IMR-90 (cell line): ENCODE measurements around the gene GSPT1. TPM values are rescaled to one million over a fixed set of nuclear protein-coding genes. Genes with fewer than 3 reads are reported as not detected.
A peak's percentile ranks its signal among the peaks of the same experiment; 100 is the strongest.

Experiments used
- ATAC-seq: fragments of 200-7000 bp; cut with Tn5 transposase; 2 replicates; pipeline ENCODE4 v1.9.1; 2020; ENCODE audit warnings: low read depth, mild to moderate bottlenecking, moderate library complexity
- BruUV-seq: library from RNA; stranded (reverse); fragments of 400-500 nt; replicated peaks from 2 replicates; lab custom pipeline; 2021; lab: Mats Ljungman, UMichigan
- CTCF ChIA-PET: fragments of 300-600 bp; formaldehyde crosslinking; extraction: SDS; loops from one replicate; lab custom pipeline; 2021; ENCODE audit warnings: antibody characterized with exemption; lab: Yijun Ruan, JAX
- POLR2A ChIA-PET: fragments of 300-600 bp; sonication (Branson Sonifier 250); formaldehyde crosslinking; loops from one replicate; lab custom pipeline; 2022; ENCODE audit warnings: antibody characterized with exemption; ENCODE audit not compliant: unreplicated experiment; lab: Charles Lee
- DNase-seq: peaks from one replicate; pipeline ENCODE4 v3.0.0; 2013
- H2AFZ ChIP-seq: replicated peaks from 2 replicates; pipeline ENCODE3; 2013; ENCODE audit warnings: low read length, mild to moderate bottlenecking; ENCODE audit not compliant: poor library complexity
- H2AK5ac ChIP-seq: 2 replicates; pipeline ENCODE4 v1.6.1; 2013; ENCODE audit warnings: low read depth, low read length, inconsistent platforms
- H2AK9ac ChIP-seq: replicated peaks from 2 replicates; pipeline ENCODE3; 2013; ENCODE audit warnings: mild to moderate bottlenecking, low read depth, low read length, moderate library complexity; ENCODE audit not compliant: poor library complexity
- H2BK120ac ChIP-seq: 2 replicates; pipeline ENCODE4 v1.6.1; 2013; ENCODE audit warnings: low read depth, low read length, inconsistent platforms
- H2BK15ac ChIP-seq: 3 replicates; pipeline ENCODE4 v1.6.1; 2013; ENCODE audit warnings: low read depth, low read length, inconsistent platforms
- H2BK20ac ChIP-seq: 2 replicates; pipeline ENCODE4 v1.6.1; 2013; ENCODE audit warnings: low read depth, mild to moderate bottlenecking, inconsistent platforms, low read length, moderate library complexity
- H2BK5ac ChIP-seq: 2 replicates; pipeline ENCODE4 v1.6.1; 2013; ENCODE audit warnings: mild to moderate bottlenecking, low read depth, low read length, inconsistent platforms; ENCODE audit not compliant: poor library complexity, severe bottlenecking
- H3K14ac ChIP-seq: replicated peaks from 2 replicates; pipeline ENCODE4 v1.6.1; 2013; ENCODE audit warnings: low read depth, low read length, inconsistent platforms
- H3K18ac ChIP-seq: 2 replicates; pipeline ENCODE4 v1.6.1; 2013; ENCODE audit warnings: low read depth, low read length, control low read depth
- H3K23ac ChIP-seq: 2 replicates; pipeline ENCODE4 v1.6.1; 2013; ENCODE audit warnings: low read depth, low read length, inconsistent platforms
- H3K27ac ChIP-seq: 2 replicates; pipeline ENCODE4 v1.5.1; 2013; ENCODE audit warnings: mild to moderate bottlenecking, control low read depth, low read length; ENCODE audit not compliant: insufficient read depth
- H3K27me3 ChIP-seq: 2 replicates; pipeline ENCODE4 v1.6.1; 2013; ENCODE audit warnings: low read length; ENCODE audit not compliant: control insufficient read depth, insufficient read depth
- H3K36me3 ChIP-seq: 2 replicates; pipeline ENCODE4 v1.6.1; 2013; ENCODE audit warnings: low read length, mixed read lengths; ENCODE audit not compliant: control insufficient read depth, insufficient read depth
- H3K4ac ChIP-seq: 2 replicates; pipeline ENCODE4 v1.6.1; 2013; ENCODE audit warnings: low read depth, low read length, inconsistent platforms
- H3K4me1 ChIP-seq: 2 replicates; pipeline ENCODE4 v1.6.1; 2013; ENCODE audit warnings: low read length, mixed read lengths; ENCODE audit not compliant: control insufficient read depth, insufficient read depth
- H3K4me2 ChIP-seq: 2 replicates; pipeline ENCODE4 v1.6.1; 2013; ENCODE audit warnings: low read depth, mild to moderate bottlenecking, control low read depth, low read length, moderate library complexity
- H3K4me3 ChIP-seq: 2 replicates; pipeline ENCODE4 v1.5.1; 2013; ENCODE audit warnings: low read depth, mild to moderate bottlenecking, control low read depth, low read length, moderate library complexity; ENCODE audit not compliant: insufficient read depth
- H3K56ac ChIP-seq: 2 replicates; pipeline ENCODE4 v1.6.1; 2013; ENCODE audit warnings: low read length, inconsistent platforms; ENCODE audit not compliant: insufficient read depth; ENCODE audit errors: extremely low read depth
- H3K79me1 ChIP-seq, 2 experiments: 2 replicates each; pipeline ENCODE4 v1.6.1; 2013; ENCODE audit warnings: low read length in 2 of 2, inconsistent platforms in 1 of 2, low read depth in 1 of 2
- H3K9ac ChIP-seq: 2 replicates; pipeline ENCODE4 v1.6.1; 2013; ENCODE audit warnings: low read depth, low read length, control low read depth
- H3K9me1 ChIP-seq: 2 replicates; pipeline ENCODE4 v1.6.1; 2013; ENCODE audit warnings: low read length, inconsistent platforms; ENCODE audit not compliant: insufficient read depth
- H3K9me3 ChIP-seq: 2 replicates; pipeline ENCODE4 v1.6.1; 2013; ENCODE audit warnings: low read length; ENCODE audit not compliant: control insufficient read depth, insufficient read depth
- H4K20me1 ChIP-seq: 2 replicates; pipeline ENCODE4 v1.6.1; 2013; ENCODE audit warnings: low read length, inconsistent platforms; ENCODE audit not compliant: insufficient read depth
- H4K5ac ChIP-seq: 2 replicates; pipeline ENCODE4 v1.6.1; 2013; ENCODE audit warnings: mild to moderate bottlenecking, low read depth, low read length, control low read depth
- H4K8ac ChIP-seq, 2 experiments: 2 replicates each; pipeline ENCODE4 v1.6.1; 2013; ENCODE audit warnings: low read depth in 2 of 2, low read length in 2 of 2, control low read depth in 1 of 2, inconsistent platforms in 1 of 2
- H4K91ac ChIP-seq: 2 replicates; pipeline ENCODE4 v1.6.1; 2013; ENCODE audit warnings: low read depth, low read length, inconsistent platforms; ENCODE audit not compliant: insufficient read depth
- BHLHE40 ChIP-seq: fragments of 150-350 bp; IDR thresholded peaks from 2 replicates; pipeline ENCODE4 v1.6.1; 2016; ENCODE audit warnings: mild to moderate bottlenecking, low read depth, low read length
- CEBPB ChIP-seq: IDR thresholded peaks from 2 replicates; pipeline ENCODE4 v1.6.1; 2012; ENCODE audit warnings: low read depth, low read length, improper control_type of control experiment
- CHD1 ChIP-seq: IDR thresholded peaks from 2 replicates; pipeline ENCODE4 v1.6.1; 2012; ENCODE audit warnings: low read depth, low read length, improper control_type of control experiment
- FOS ChIP-seq: fragments of 150-350 bp; IDR thresholded peaks from 2 replicates; pipeline ENCODE4 v1.6.1; 2016; ENCODE audit warnings: low read depth, low read length
- MAFK ChIP-seq: IDR thresholded peaks from 2 replicates; pipeline ENCODE4 v1.6.1; 2012; ENCODE audit warnings: low read depth, low read length, improper control_type of control experiment
- MAZ ChIP-seq: IDR thresholded peaks from 2 replicates; pipeline ENCODE4 v1.6.1; 2012; ENCODE audit warnings: low read depth, mild to moderate bottlenecking, low read length, improper control_type of control experiment, moderate library complexity, borderline replicate concordance
- MXI1 ChIP-seq: IDR thresholded peaks from 2 replicates; pipeline ENCODE4 v1.6.1; 2012; ENCODE audit warnings: low read depth, mild to moderate bottlenecking, low read length, moderate library complexity, borderline replicate concordance
- NFE2L2 ChIP-seq: fragments of 150-350 bp; IDR thresholded peaks from 2 replicates; pipeline ENCODE4 v1.6.1; 2016; ENCODE audit warnings: low read depth, mild to moderate bottlenecking, low read length
- RAD21 ChIP-seq: IDR thresholded peaks from 2 replicates; pipeline ENCODE4 v1.6.1; 2012; ENCODE audit warnings: low read length, improper control_type of control experiment
- RCOR1 ChIP-seq: IDR thresholded peaks from 2 replicates; pipeline ENCODE4 v1.6.1; 2012; ENCODE audit warnings: mild to moderate bottlenecking, low read length, improper control_type of control experiment; ENCODE audit not compliant: insufficient replicate concordance
- SMC3 ChIP-seq: fragments of 150-350 bp; IDR thresholded peaks from 2 replicates; pipeline ENCODE4 v1.6.1; 2016; ENCODE audit warnings: low read depth, mild to moderate bottlenecking, antibody characterized with exemption, low read length, moderate library complexity
- WGBS, 2 experiments: methylation state at CpG; one replicate each; pipeline versions ENCODE4 v1.1.5 to v1.1.7; 2013; ENCODE audit warnings: missing lambda C conversion rate in 2 of 2; ENCODE audit not compliant: insufficient read length in 1 of 2; ENCODE audit errors: extremely low coverage in 2 of 2; 5-methylcytosine and 5-hydroxymethylcytosine counted together
- dilution Hi-C: fragments of 300-500 bp; cut with HindIII; formaldehyde crosslinking; loops from one replicate; pipeline ENCODE4 v1.14.3; 2018; ENCODE audit warnings: low sequenced_read_pairs; ENCODE audit not compliant: unreplicated experiment
- in situ Hi-C: fragments of 300-500 bp; cut with MboI; formaldehyde crosslinking; loops from 3 replicates; pipeline ENCODE4 v1.14.3; 2019; ENCODE audit warnings: low sequenced_read_pairs, inconsistent platforms, mixed read lengths
- intact Hi-C: fragments of 100-400 bp; cut with micrococcal nuclease; formaldehyde crosslinking; loops from 2 replicates; pipeline ENCODE4 v1.10.0; 2022
- polyA plus RNA-seq, 3 experiments: library from polyadenylated mRNA; depleted of rRNA; stranded (reverse); fragments of >200 nt; gene quantifications; 2 replicates each; pipeline ENCODE4 v1.2.3, GENCODE V29; 2012; ENCODE audit warnings: low replicate concordance in 1 of 3
- total RNA-seq: library from RNA; depleted of rRNA; stranded (reverse); fragments of >200 nt; gene quantifications from 2 replicates; pipeline ENCODE4 v1.2.3, GENCODE V29; 2012
- TF ChIP-seq, protein P1 (sequence below): fragments of 150-350 bp; IDR thresholded peaks from 2 replicates; pipeline ENCODE4 v1.6.1; 2016; ENCODE audit warnings: low read depth, mild to moderate bottlenecking, low read length, moderate library complexity, borderline replicate concordance
- TF ChIP-seq, protein P2 (sequence below): fragments of 150-350 bp; IDR thresholded peaks from 2 replicates; pipeline ENCODE4 v1.6.1; 2017; ENCODE audit warnings: mild to moderate bottlenecking, antibody characterized with exemption, low read length, low read depth

GSPT1 gene
- total and polyA plus RNA-seq, 2 of the 4 experiments (the other 2 are of a cell fraction): 76.3 to 84.8 TPM

DNA sequence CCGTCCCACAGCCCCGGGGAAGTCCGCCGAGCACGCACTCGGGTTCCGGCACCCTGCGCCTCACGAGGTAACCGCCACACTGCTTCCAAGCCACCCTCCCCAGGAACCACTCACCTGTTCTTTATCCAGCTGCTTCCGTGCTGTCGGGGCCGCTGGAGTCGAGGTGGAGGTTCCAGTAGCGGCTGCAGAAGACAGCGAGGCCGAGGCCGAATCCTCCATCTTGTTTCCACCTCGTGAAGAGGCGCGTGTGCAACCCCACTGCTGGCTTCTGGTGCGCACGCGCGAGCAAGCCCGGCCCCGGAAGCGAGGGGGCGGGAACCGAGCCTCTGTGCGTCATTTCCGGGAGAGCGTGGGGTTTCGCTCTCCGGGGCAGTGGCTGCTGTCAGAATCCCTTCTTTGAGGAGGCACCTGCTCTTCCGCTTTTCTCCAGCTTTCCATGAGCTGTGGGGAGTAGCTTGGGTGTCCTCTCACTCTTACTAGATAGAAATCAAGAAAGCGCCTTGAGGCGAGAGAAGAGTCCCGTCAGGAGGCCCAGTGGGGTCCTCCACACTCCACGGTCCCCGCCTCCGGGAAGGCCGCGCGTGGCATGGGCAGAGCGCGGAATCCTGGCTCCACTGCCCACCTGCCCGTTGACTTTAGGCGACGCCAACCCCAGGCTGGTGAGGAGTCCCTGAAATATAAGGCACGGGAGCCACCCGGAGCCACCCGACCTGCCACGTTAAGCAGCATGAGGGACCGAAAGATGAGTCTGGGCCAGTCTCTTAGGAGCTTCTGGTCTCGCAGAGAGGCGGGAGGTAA lies 64.3 kb downstream of the GSPT1 start, which contains the start of gene RSL1D1 (continued):
- TF ChIP-seq, protein P1, sequence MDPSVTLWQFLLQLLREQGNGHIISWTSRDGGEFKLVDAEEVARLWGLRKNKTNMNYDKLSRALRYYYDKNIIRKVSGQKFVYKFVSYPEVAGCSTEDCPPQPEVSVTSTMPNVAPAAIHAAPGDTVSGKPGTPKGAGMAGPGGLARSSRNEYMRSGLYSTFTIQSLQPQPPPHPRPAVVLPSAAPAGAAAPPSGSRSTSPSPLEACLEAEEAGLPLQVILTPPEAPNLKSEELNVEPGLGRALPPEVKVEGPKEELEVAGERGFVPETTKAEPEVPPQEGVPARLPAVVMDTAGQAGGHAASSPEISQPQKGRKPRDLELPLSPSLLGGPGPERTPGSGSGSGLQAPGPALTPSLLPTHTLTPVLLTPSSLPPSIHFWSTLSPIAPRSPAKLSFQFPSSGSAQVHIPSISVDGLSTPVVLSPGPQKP: no peak

DNA sequence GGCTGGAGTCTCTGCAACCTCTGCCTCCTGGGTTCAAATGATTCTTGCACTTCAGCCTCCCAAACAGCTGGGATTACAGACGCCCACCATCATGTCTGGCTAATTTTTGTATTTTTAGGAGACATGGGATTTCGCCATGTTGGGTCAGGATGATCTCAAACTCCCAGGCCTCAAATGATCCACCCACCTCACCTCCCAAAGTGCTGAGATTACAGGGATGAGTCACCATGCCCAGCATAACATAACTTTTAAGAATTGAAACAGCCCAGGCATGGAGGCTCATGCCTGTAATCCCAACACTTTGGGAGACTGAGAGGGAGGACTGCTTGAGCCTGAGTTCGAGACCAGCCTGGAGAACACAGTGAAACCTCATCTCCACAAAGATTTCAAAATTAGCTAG lies 66.9 kb downstream of the GSPT1 start:
- Histone ChIP-seq H3K23ac (no peak overlapping the region), H4K91ac (no peak overlapping the region), H4K5ac (no peak overlapping the region; the same call in 1 of the 2 replicates), H4K8ac (no peak overlapping the region), H3K27ac (no peak overlapping the region), H3K4ac (no peak overlapping the region), H3K56ac (no peak overlapping the region), H2AFZ (no peak overlapping the region), H3K4me2 (peak overlapping the region; percentile 56), H2BK20ac (no peak overlapping the region), H3K9ac (no peak overlapping the region), H3K27me3 (no peaks in the 10 kb centered on the region), H3K4me1 (peaks cover 4% of the 10 kb centered on the region), H2BK120ac (no peak overlapping the region), H3K9me1 (peaks cover 8% of the 10 kb centered on the region), H3K36me3 (peaks cover 36% of the 10 kb centered on the region), H3K18ac (no peak overlapping the region), H3K4me3 (no peak overlapping the region), H2AK9ac (no peak overlapping the region), H3K9me3 (no peaks in the 10 kb centered on the region), H2BK15ac (no peak overlapping the region), H2BK5ac (peak overlapping the region; percentile 26), H3K14ac (no peak overlapping the region), H4K20me1 (peaks cover 31% of the 10 kb centered on the region), H3K79me1 (peaks cover 24 to 77% of the 10 kb centered on the region in 2 experiments), H2AK5ac (no peak overlapping the region)
- POLR2A ChIA-PET: no interaction called here
- CTCF ChIA-PET: interaction anchor here (1.0 kb wide), 1 partner anchor 14 kb away, joined by 3 read pairs; no protein-coding TSS in a partner anchor
- in situ Hi-C loops: no loop called here
- ATAC-seq (no peak), DNase-seq (peak; percentile 77)
- no CpG with 5 or more reads among the region's 3 CpGs for WGBS, 2 experiments
- intact Hi-C loops: no loop called here
- no TSS peak for BruUV-seq
- dilution Hi-C loops: no loop called here
- TF ChIP-seq RCOR1 (no peak), SMC3 (no peak), FOS (peak; percentile 79), MAZ (no peak), CHD1 (no peak), CEBPB (peak; percentile 66), RAD21 (no peak), MAFK (no peak), NFE2L2 (no peak), BHLHE40 (no peak), MXI1 (peak; percentile 35; the same call in 1 of the 2 replicates)
- TF ChIP-seq, protein P2, sequence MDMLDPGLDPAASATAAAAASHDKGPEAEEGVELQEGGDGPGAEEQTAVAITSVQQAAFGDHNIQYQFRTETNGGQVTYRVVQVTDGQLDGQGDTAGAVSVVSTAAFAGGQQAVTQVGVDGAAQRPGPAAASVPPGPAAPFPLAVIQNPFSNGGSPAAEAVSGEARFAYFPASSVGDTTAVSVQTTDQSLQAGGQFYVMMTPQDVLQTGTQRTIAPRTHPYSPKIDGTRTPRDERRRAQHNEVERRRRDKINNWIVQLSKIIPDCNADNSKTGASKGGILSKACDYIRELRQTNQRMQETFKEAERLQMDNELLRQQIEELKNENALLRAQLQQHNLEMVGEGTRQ: no peak
- TF ChIP-seq, protein P1: no peak
